Measurements from ENCODE around the gene STOML1. TPM values are rescaled to one million over a fixed set of nuclear protein-coding genes. Genes with fewer than 3 reads are reported as not detected.

STOML1 gene
- polyA plus RNA-seq, 2 of the 4 experiments (the other 2 are of a cell fraction): 4.3 to 4.9 TPM

DNA sequence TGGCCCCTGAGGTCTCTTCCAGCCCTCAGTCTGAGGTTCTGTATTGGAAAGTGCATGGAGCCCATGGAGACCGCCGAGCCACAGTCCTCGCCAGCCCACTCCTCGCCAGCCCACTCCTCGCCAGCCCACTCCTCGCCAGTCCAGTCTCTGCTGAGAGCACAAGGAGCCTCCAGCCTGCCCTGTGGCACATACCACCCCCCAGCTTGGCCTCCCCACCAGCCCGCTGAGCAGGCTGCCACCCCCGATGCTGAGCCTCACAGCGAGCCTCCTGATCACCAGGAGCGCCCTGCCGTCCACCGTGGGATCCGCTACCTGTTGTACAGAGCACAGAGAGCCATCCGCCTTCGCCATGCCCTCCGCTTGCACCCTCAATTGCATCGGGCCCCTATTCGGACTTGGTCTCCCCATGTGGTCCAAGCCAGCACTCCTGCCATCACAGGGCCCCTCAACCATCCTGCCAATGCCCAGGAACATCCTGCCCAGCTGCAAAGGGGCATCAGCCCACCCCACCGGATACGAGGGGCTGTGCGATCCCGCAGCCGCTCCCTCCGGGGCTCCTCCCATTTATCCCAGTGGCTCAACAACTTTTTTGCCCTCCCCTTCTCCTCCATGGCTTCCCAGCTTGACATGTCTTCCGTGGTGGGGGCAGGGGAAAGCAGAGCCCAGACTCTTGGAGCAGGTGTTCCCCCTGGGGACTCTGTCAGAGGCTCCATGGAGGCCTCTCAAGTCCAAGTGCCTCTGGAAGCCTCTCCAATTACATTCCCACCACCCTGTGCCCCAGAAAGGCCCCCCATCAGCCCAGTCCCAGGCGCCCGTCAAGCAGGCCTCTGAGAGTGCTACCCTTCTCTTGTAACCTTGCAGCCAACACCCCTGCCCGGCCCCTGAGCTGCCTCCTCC is 43.3 kb upstream of the STOML1 start:
- Histone ChIP-seq H3K27ac (no peak overlapping the region), H3K4me2 (no peak overlapping the region), H3K4me1 (peaks cover 7% of the 10 kb centered on the region; the same call in 1 of the 3 replicates), H3K9me3 (no peaks in the 10 kb centered on the region), H3K4me3 (no peak overlapping the region)
- 95% methylated on average over 26 of the region's 28 CpGs for WGBS (ENCODE audit: missing lambda C conversion rate)
- CTCF ChIA-PET: interaction anchor here (0.8 to 11.4 kb wide), 10 partner anchors 7 to 287 kb away, joined by 3 to 237 read pairs (median 8); no protein-coding TSS in a partner anchor
- no peak for DNase-seq (ENCODE audit: low read depth in 1 of 2, low spot score in 1 of 2)
- TF ChIP-seq, protein P1, sequence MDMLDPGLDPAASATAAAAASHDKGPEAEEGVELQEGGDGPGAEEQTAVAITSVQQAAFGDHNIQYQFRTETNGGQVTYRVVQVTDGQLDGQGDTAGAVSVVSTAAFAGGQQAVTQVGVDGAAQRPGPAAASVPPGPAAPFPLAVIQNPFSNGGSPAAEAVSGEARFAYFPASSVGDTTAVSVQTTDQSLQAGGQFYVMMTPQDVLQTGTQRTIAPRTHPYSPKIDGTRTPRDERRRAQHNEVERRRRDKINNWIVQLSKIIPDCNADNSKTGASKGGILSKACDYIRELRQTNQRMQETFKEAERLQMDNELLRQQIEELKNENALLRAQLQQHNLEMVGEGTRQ (IDR thresholded peaks at IDR 0.05): no peak
- TF ChIP-seq ZC3H11A (IDR thresholded peaks at IDR 0.05) (no peak), RARB (CRISPR knock-in tag; IDR thresholded peaks at IDR 0.05) (no peak), RAD21 (conservative IDR thresholded peaks at IDR 0.05 in 1 of 2, IDR thresholded peaks at IDR 0.05 in 1 of 2) (no peak), MYC (IDR thresholded peaks at IDR 0.05; ENCODE audit: borderline replicate concordance, low read length) (no peak), CBX2 (IDR thresholded peaks at IDR 0.05; ENCODE audit: borderline replicate concordance, low read depth) (no peak), REST (IDR thresholded peaks at IDR 0.05) (no peak), TP53 (CRISPR knock-in tag; IDR thresholded peaks at IDR 0.05) (no peak), NR3C1 (IDR thresholded peaks at IDR 0.05) (no peak), CBX8 (IDR thresholded peaks at IDR 0.05) (no peak), FOSL2 (IDR thresholded peaks at IDR 0.05) (no peak), FOSL2 (CRISPR knock-in tag; IDR thresholded peaks at IDR 0.05) (no peak)
- TF ChIP-seq, protein P2, sequence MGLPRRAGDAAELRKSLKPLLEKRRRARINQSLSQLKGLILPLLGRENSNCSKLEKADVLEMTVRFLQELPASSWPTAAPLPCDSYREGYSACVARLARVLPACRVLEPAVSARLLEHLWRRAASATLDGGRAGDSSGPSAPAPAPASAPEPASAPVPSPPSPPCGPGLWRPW (IDR thresholded peaks at IDR 0.05): no peak
- no peak for FAIRE-seq
- POLR2A ChIA-PET: no interaction called here
- ATAC-seq: no peak

- POLR2A ChIA-PET: no interaction called here
- no peak overlapping the region for H3K4me2 ChIP-seq
- H3K4me3 ChIP-seq: no peak overlapping the region
- no peak for TF ChIP-seq RCOR1 (IDR thresholded peaks at IDR 0.05; ENCODE audit: low read depth, low read length)
- TF ChIP-seq, protein P3, sequence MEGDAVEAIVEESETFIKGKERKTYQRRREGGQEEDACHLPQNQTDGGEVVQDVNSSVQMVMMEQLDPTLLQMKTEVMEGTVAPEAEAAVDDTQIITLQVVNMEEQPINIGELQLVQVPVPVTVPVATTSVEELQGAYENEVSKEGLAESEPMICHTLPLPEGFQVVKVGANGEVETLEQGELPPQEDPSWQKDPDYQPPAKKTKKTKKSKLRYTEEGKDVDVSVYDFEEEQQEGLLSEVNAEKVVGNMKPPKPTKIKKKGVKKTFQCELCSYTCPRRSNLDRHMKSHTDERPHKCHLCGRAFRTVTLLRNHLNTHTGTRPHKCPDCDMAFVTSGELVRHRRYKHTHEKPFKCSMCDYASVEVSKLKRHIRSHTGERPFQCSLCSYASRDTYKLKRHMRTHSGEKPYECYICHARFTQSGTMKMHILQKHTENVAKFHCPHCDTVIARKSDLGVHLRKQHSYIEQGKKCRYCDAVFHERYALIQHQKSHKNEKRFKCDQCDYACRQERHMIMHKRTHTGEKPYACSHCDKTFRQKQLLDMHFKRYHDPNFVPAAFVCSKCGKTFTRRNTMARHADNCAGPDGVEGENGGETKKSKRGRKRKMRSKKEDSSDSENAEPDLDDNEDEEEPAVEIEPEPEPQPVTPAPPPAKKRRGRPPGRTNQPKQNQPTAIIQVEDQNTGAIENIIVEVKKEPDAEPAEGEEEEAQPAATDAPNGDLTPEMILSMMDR (IDR thresholded peaks at IDR 0.05): no peak
- TF ChIP-seq SREBF2 (IDR thresholded peaks at IDR 0.05): no peak
- TF ChIP-seq CHD2 (IDR thresholded peaks at IDR 0.05; ENCODE audit: low read length, partially characterized antibody): no peak
- DNase-seq (ENCODE audit: low read depth in 1 of 2, low spot score in 1 of 2) (no peak), ATAC-seq (no peak), FAIRE-seq (no peak)
- no peaks in the 10 kb centered on the region for H3K4me1 ChIP-seq
- H3K9me3 ChIP-seq: no peaks in the 10 kb centered on the region
- no peak overlapping the region for H3K27ac ChIP-seq
- CTCF ChIA-PET: interaction anchor here (1.4 to 11.4 kb wide), 3 partner anchors 15 to 64 kb away, joined by 3 to 237 read pairs (median 7); no protein-coding TSS in a partner anchor
- 74% methylated on average over 3 of the region's 10 CpGs for WGBS (ENCODE audit: missing lambda C conversion rate)
Observed at GRCh38 chr15:74034206-74034755, 42.2 kb upstream of the STOML1 start.
